Dedifferentiated amniotic fluid mesenchymal stem cell (primary cell): ENCODE measurements around the gene CLEC20A.

Experiments
- DNase-seq: peaks from one replicate; pipeline ENCODE4 v3.0.0-alpha.2; 2016; ENCODE audit errors: extremely low spot score

The CLEC20A gene

GRCh38 chr1:178472531-178472930 lies 24.2 kb downstream of the CLEC20A start:
- DNase-seq: no peak

GRCh38 chr1:178470411-178470960 lies 26.3 kb downstream of the CLEC20A start:
- no peak for DNase-seq

DNA sequence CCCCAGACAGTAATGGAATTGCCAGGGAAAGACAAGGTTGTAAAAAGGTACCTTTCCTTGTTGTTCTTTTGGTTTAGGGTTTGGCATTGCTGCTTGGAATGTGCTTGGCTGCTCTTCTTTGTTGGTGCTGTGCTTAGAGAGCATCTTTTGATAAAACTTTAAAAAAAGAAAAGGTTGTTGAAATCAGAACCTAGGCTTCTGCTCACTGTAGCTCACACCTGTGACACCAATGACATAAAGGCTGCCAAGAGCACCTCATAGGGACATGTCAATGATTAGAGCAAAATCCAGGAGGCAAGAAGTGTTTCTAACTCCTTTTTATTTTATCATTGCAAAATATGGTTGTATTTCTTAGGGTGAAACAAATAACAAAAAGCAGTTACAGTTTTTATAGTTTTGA lies 28.9 kb downstream of the CLEC20A start:
- DNase-seq: no peak

- DNase-seq: peak; percentile 19
These were observed 31.8 kb downstream of the CLEC20A start for GRCh38 chr1:178465011-178465410.

- DNase-seq: no peak
These were observed 32.2 kb downstream of the CLEC20A start for GRCh38 chr1:178464566-178464965.

DNA sequence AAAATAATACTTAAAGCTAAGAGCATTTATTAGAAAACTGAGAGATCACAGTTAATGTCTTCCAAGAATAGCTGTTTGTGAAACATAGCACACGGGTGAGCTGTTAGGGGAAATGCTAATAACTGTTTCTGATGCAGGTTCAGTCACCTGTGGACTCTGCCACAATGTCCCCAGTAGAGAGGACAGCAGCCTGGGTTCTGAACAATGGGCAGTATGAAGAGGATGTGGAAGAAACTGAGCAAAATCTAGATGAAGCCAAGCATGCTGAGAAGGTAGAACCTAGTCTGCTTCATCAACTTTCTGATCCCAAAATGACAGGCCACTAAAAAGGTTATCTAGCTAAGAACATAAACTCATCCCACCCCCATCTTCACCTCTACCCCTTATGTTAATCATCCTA lies 32.6 kb downstream of the CLEC20A start:
- no peak for DNase-seq

DNA sequence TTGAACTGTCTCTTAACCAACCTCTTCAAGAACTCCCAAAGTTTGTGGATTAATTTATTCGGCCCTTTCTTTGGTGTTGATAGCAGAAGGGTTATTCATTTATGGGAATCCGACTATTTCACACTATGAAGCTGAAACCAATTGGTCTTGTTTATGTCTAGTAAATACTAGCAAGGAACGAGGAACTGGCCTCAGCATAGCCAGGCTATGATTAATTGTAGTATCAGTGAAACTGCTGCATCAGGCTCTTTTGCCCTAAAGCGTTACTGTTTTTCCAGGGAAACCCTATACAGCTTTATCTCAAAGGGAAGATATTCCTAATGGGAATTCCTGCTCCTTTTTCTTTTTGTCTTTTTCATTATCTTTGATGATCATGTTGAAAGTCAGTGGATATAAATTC lies 35.1 kb downstream of the CLEC20A start:
- DNase-seq: no peak

- DNase-seq: no peak
These were observed 35.7 kb downstream of the CLEC20A start for GRCh38 chr1:178461104-178461503.

DNA sequence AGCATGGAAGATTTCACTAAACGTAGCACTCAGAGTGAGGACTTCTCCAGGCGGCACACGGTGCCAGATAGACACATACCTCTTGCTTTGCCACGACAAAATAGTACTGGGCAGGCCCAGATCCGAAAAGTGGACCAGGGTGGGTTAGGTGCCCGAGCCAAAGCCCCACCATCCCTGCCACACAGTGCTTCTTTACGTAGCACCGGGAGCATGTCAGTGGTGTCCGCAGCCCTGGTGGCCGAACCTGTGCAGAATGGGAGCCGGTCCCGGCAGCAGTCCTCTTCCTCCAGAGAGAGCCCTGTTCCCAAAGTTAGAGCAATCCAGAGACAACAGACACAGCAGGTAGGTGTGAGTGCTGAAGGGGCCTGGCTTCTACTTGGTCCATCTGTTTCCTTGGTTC lies 38.6 kb downstream of the CLEC20A start:
- DNase-seq: no peak

- DNase-seq: no peak
These were observed 39.1 kb downstream of the CLEC20A start for GRCh38 chr1:178457651-178458050.

DNA sequence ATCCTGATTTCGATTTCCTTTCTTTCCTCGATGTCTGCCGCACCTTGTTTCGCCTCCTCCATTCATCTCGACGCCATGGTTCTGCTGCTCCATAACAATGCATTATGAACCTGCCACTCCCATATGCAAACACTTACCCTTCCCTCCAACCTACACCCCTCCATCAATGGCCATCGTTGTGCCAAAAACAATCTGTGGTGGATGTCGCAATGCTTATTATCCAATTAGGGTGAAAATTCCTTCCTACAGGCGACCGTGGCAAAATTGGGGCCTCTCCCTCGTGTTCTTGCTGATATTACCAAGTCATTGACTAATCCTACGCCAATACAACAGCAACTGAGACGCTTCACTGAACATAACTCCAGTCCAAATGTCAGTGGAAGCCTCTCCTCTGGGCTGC lies 40.3 kb downstream of the CLEC20A start:
- no peak for DNase-seq

DNA sequence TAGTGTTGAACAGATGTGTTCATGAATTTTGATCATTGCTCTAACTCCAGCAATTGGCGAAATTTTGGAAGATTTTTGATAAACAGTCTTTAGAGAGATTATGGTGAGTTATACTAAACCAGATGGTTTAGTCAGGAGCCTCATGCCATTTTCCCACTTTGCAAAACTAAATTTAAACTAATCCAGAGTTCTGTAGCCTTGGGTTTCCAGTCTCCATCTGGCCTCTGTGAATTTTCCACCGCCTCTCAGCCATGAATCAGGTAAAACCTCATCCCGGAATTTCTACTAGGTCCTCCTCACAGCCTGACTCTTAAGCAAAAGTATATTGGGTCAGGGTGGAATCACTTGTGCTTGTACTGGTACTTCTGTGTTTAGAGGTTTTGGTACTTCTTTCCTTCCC lies 44.8 kb downstream of the CLEC20A start:
- no peak for DNase-seq

DNA sequence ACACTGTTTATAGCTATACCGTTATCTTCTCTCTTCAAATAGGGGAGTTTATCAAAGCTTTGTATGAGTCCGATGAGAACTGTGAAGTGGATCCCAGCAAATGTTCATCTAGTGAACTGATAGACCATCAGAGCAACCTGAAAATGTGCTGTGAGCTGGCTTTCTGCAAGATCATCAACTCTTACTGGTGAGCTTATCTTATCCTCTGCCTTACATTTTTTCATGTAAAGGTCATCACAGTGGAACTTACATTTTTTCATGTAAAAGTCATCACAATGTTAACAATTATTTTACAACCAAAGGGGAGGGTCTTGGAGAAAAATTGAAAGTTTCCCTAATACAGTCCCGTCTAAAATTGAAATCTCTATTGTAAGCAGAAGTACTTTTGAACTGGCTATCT lies 45.2 kb downstream of the CLEC20A start:
- no peak for DNase-seq

DNA sequence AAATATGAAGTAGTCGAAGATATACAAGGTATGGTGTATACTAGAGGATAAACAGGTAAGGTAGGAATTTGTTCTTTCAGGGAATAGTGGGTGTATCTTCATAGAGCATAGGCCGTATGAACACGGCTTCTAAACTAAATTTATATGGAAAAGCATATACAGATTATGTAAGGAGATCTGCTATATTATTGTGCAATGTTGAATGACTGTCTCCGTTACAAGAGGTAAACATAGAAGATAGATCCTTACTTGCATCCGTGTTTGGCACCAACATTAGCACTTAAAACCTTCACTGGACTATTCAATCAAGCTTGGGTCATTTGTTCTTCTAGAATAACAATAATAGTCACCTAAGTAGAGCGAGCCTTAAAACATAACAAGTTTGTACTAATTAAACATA lies 45.9 kb downstream of the CLEC20A start:
- no peak for DNase-seq

GRCh38 chr1:178442925-178443324 lies 53.8 kb downstream of the CLEC20A start:
- DNase-seq: no peak

GRCh38 chr1:178438432-178438831 lies 58.3 kb downstream of the CLEC20A start:
- DNase-seq: no peak

DNA sequence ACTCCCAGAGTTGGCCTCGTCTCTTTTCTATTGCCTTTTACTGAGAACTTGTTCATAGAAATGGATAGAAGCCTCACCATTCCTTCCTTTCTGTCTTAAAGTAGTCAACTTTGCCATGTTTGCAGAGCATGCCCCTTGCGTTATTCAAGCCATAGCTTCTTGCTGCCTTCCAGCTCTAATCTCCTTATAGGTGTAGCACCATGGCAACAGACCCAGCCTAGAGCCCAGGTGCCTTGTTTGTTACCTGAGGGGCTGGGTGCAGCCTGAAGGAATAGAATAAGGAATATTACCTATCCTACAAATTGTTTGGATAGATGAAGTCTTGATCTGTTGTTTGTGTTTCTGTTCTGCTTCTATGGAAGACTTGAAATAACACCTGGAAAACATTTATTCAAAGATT lies 59.9 kb downstream of the CLEC20A start:
- no peak for DNase-seq

GRCh38 chr1:178434899-178435435 lies 61.8 kb downstream of the CLEC20A start:
- DNase-seq: no peak

GRCh38 chr1:178434360-178434759 lies 62.4 kb downstream of the CLEC20A start:
- no peak for DNase-seq
